Measurements from ENCODE around the gene GALNT9.

GALNT9 gene

GRCh38 chr12:132276827-132277373 lies 52.5 kb downstream of the GALNT9 start:
- TF ChIP-seq CTCF (IDR thresholded peaks at IDR 0.05; ENCODE audit: poor library complexity, severe bottlenecking), result no peak
- H3K4me3 ChIP-seq (ENCODE audit: severe bottlenecking), result no peak overlapping the region
- H3K9me3 ChIP-seq (ENCODE audit: severe bottlenecking), result no peaks in the 10 kb centered on the region
- no peaks in the 10 kb centered on the region for H3K36me3 ChIP-seq (ENCODE audit: low read depth)
- H3K27ac ChIP-seq (ENCODE audit: poor library complexity, severe bottlenecking), result no peak overlapping the region
- ATAC-seq (ENCODE audit: low read depth) (no peak), DNase-seq (ENCODE audit: low spot score) (no peak)
- peaks cover 16% of the 10 kb centered on the region for H3K27me3 ChIP-seq (ENCODE audit: insufficient read depth, poor library complexity, severe bottlenecking)
- peaks cover 5% of the 10 kb centered on the region for H3K4me1 ChIP-seq (ENCODE audit: insufficient read depth, poor library complexity, severe bottlenecking)

- H3K27ac ChIP-seq (ENCODE audit: poor library complexity, severe bottlenecking), result no peak overlapping the region
- no peak for DNase-seq (ENCODE audit: low spot score)
- H3K27me3 ChIP-seq (ENCODE audit: insufficient read depth, poor library complexity, severe bottlenecking), result peaks cover 23% of the 10 kb centered on the region
- H3K4me1 ChIP-seq (ENCODE audit: insufficient read depth, poor library complexity, severe bottlenecking), result peaks cover 5% of the 10 kb centered on the region
- H3K4me3 ChIP-seq (ENCODE audit: severe bottlenecking), result no peak overlapping the region
- TF ChIP-seq CTCF (IDR thresholded peaks at IDR 0.05; ENCODE audit: poor library complexity, severe bottlenecking), result no peak
- no peak for ATAC-seq (ENCODE audit: low read depth)
- H3K9me3 ChIP-seq (ENCODE audit: severe bottlenecking), result no peaks in the 10 kb centered on the region
- no peaks in the 10 kb centered on the region for H3K36me3 ChIP-seq (ENCODE audit: low read depth)
These were observed 53.1 kb downstream of the GALNT9 start for GRCh38 chr12:132276066-132276826.

GRCh38 chr12:132275631-132276030 lies 53.8 kb downstream of the GALNT9 start:
- no peak overlapping the region for H3K4me3 ChIP-seq (ENCODE audit: severe bottlenecking)
- no peak for ATAC-seq (ENCODE audit: low read depth)
- no peaks in the 10 kb centered on the region for H3K9me3 ChIP-seq (ENCODE audit: severe bottlenecking)
- peaks cover 29% of the 10 kb centered on the region for H3K27me3 ChIP-seq (ENCODE audit: insufficient read depth, poor library complexity, severe bottlenecking)
- no peak overlapping the region for H3K27ac ChIP-seq (ENCODE audit: poor library complexity, severe bottlenecking)
- H3K4me1 ChIP-seq (ENCODE audit: insufficient read depth, poor library complexity, severe bottlenecking), result peaks cover 5% of the 10 kb centered on the region
- no peak for DNase-seq (ENCODE audit: low spot score)
- TF ChIP-seq CTCF (IDR thresholded peaks at IDR 0.05; ENCODE audit: poor library complexity, severe bottlenecking), result no peak
- no peaks in the 10 kb centered on the region for H3K36me3 ChIP-seq (ENCODE audit: low read depth)

- no peak overlapping the region for H3K27ac ChIP-seq (ENCODE audit: poor library complexity, severe bottlenecking)
- no peaks in the 10 kb centered on the region for H3K36me3 ChIP-seq (ENCODE audit: low read depth)
- DNase-seq (ENCODE audit: low spot score) (no peak), ATAC-seq (ENCODE audit: low read depth) (peak; percentile 80)
- H3K27me3 ChIP-seq (ENCODE audit: insufficient read depth, poor library complexity, severe bottlenecking), result peaks cover 34% of the 10 kb centered on the region
- no peaks in the 10 kb centered on the region for H3K9me3 ChIP-seq (ENCODE audit: severe bottlenecking)
- peaks cover 5% of the 10 kb centered on the region for H3K4me1 ChIP-seq (ENCODE audit: insufficient read depth, poor library complexity, severe bottlenecking)
- no peak overlapping the region for H3K4me3 ChIP-seq (ENCODE audit: severe bottlenecking)
- no peak for TF ChIP-seq CTCF (IDR thresholded peaks at IDR 0.05; ENCODE audit: poor library complexity, severe bottlenecking)
These were observed 54.3 kb downstream of the GALNT9 start for GRCh38 chr12:132275110-132275531.

GRCh38 chr12:132273992-132274334 lies 55.4 kb downstream of the GALNT9 start:
- no peak overlapping the region for H3K27ac ChIP-seq (ENCODE audit: poor library complexity, severe bottlenecking)
- no peak overlapping the region for H3K4me3 ChIP-seq (ENCODE audit: severe bottlenecking)
- ATAC-seq (ENCODE audit: low read depth) (no peak), DNase-seq (ENCODE audit: low spot score) (no peak)
- peaks cover 40% of the 10 kb centered on the region for H3K27me3 ChIP-seq (ENCODE audit: insufficient read depth, poor library complexity, severe bottlenecking)
- H3K4me1 ChIP-seq (ENCODE audit: insufficient read depth, poor library complexity, severe bottlenecking), result peaks cover 5% of the 10 kb centered on the region
- TF ChIP-seq CTCF (IDR thresholded peaks at IDR 0.05; ENCODE audit: poor library complexity, severe bottlenecking), result no peak
- H3K36me3 ChIP-seq (ENCODE audit: low read depth), result no peaks in the 10 kb centered on the region
- H3K9me3 ChIP-seq (ENCODE audit: severe bottlenecking), result no peaks in the 10 kb centered on the region
